H1 (cell line): ENCODE results near the gene GPX5. TPM values are rescaled to one million over a fixed set of nuclear protein-coding genes. Genes with fewer than 3 reads are reported as not detected.
A peak's percentile ranks its signal among the peaks of the same experiment; 100 is the strongest.

ENCODE experiments used
- CTCF ChIA-PET: fragments of 300-600 bp; sonication (Branson Sonifier 250); formaldehyde crosslinking; loops from one replicate; lab custom pipeline; 2021; ENCODE audit not compliant: partially characterized antibody; lab: Charles Lee
- POLR2A ChIA-PET: fragments of 300-600 bp; sonication (Branson Sonifier 250); formaldehyde crosslinking; loops from one replicate; lab custom pipeline; 2021; ENCODE audit warnings: inconsistent platforms; ENCODE audit not compliant: partially characterized antibody; lab: Charles Lee
- DNase-seq, 2 experiments: peaks; one replicate each; pipeline versions ENCODE4 v3.0.0 to v3.0.0-alpha.2; 2010 to 2022; ENCODE audit warnings: low spot score in 2 of 2, low read depth in 1 of 2, mixed read lengths in 1 of 2
- FAIRE-seq: peaks from 2 replicates; lab custom pipeline; 2011; peaks lifted over from hg19 to GRCh38; lab: Jason Lieb, UNC
- H2AFZ ChIP-seq: 2 replicates; pipeline ENCODE4 v1.8.1; 2012; ENCODE audit warnings: low read length, inconsistent platforms
- H2AK5ac ChIP-seq: 2 replicates; pipeline ENCODE4 v1.6.1; 2013; ENCODE audit warnings: low read depth, low read length
- H2BK120ac ChIP-seq: replicated peaks from 2 replicates; pipeline ENCODE3; 2013; ENCODE audit warnings: low read depth, low read length, inconsistent platforms
- H2BK12ac ChIP-seq: 2 replicates; pipeline ENCODE4 v1.6.1; 2013; ENCODE audit warnings: low read depth, low read length
- H2BK15ac ChIP-seq: 2 replicates; pipeline ENCODE4 v1.6.1; 2013; ENCODE audit warnings: low read length
- H2BK20ac ChIP-seq: 2 replicates; pipeline ENCODE4 v1.6.1; 2013; ENCODE audit warnings: low read length
- H2BK5ac ChIP-seq: 2 replicates; pipeline ENCODE4 v1.6.1; 2013; ENCODE audit warnings: low read depth, low read length
- H3K14ac ChIP-seq: 2 replicates; pipeline ENCODE4 v1.6.1; 2013; ENCODE audit warnings: inconsistent platforms; ENCODE audit not compliant: insufficient read length
- H3K18ac ChIP-seq: 2 replicates; pipeline ENCODE4 v1.6.1; 2013; ENCODE audit warnings: low read length; ENCODE audit errors: extremely low read depth
- H3K23ac ChIP-seq: 2 replicates; pipeline ENCODE4 v1.6.1; 2013; ENCODE audit warnings: inconsistent platforms; ENCODE audit not compliant: insufficient read length
- H3K23me2 ChIP-seq: 2 replicates; pipeline ENCODE4 v1.6.1; 2013; ENCODE audit warnings: low read depth, low read length
- H3K27ac ChIP-seq: 2 replicates; pipeline ENCODE4 v1.6.1; 2011; ENCODE audit warnings: low read depth, low read length, inconsistent platforms
- H3K27me3 ChIP-seq, 4 experiments: replicated peaks in 1 of 4; 1 replicate in 1 of 4; 2 replicates in 3 of 4; pipeline versions ENCODE4 v1.6.1 to v1.8.1; 2011 to 2013; ENCODE audit warnings: low read length in 3 of 4, mild to moderate bottlenecking in 3 of 4, inconsistent platforms in 2 of 4, mixed read lengths in 2 of 4, moderate library complexity in 1 of 4; ENCODE audit not compliant: control insufficient read depth in 3 of 4, insufficient read depth in 3 of 4; ENCODE audit errors: extremely low read depth in 1 of 4
- H3K36me3 ChIP-seq, 4 experiments: 2 replicates each; pipeline versions ENCODE4 v1.6.1 to v1.8.1; 2011 to 2013; ENCODE audit warnings: mild to moderate bottlenecking in 4 of 4, low read length in 3 of 4, moderate library complexity in 2 of 4, control low read depth in 1 of 4, inconsistent platforms in 1 of 4; ENCODE audit not compliant: insufficient read depth in 4 of 4, control insufficient read depth in 2 of 4
- H3K4ac ChIP-seq: replicated peaks from 2 replicates; pipeline ENCODE3; 2013; ENCODE audit warnings: low read length, low read depth, mixed read lengths, inconsistent platforms; ENCODE audit not compliant: insufficient read length
- H3K4me1 ChIP-seq, 4 experiments: replicated peaks in 1 of 4; 1 replicate in 1 of 4; 2 replicates in 3 of 4; pipeline versions ENCODE4 v1.6.1 to v1.8.1; 2011 to 2013; ENCODE audit warnings: low read length in 3 of 4, inconsistent platforms in 2 of 4, mixed read lengths in 1 of 4; ENCODE audit not compliant: insufficient read depth in 4 of 4, control insufficient read depth in 3 of 4
- H3K4me2 ChIP-seq, 2 experiments: 2 replicates each; pipeline versions ENCODE4 v1.6.1 to v1.8.1; 2011 to 2013; ENCODE audit warnings: low read depth in 2 of 2, low read length in 2 of 2, control low read depth in 1 of 2, inconsistent platforms in 1 of 2, mild to moderate bottlenecking in 1 of 2; ENCODE audit not compliant: insufficient read depth in 1 of 2
- H3K4me3 ChIP-seq, 4 experiments: fragments of 200-600, 300-600 bp in 1 of 4; sonication (generic), shearing (Covaris generic), sonication (Bioruptor Twin) in 1 of 4; 2 replicates each; pipeline versions ENCODE4 v1.5.1 to v1.8.1; 2011 to 2016; ENCODE audit warnings: low read length in 4 of 4, low read depth in 3 of 4, control low read depth in 2 of 4, inconsistent platforms in 2 of 4, mild to moderate bottlenecking in 2 of 4, mixed read lengths in 1 of 4, moderate library complexity in 1 of 4; ENCODE audit not compliant: insufficient read depth in 2 of 4; ENCODE audit errors: extremely low read depth in 1 of 4
- H3K56ac ChIP-seq: replicated peaks from 2 replicates; pipeline ENCODE3; 2013; ENCODE audit warnings: low read depth, mild to moderate bottlenecking, mixed read lengths, low read length, inconsistent platforms; ENCODE audit not compliant: insufficient read length
- H3K79me1 ChIP-seq: 2 replicates; pipeline ENCODE4 v1.6.1; 2013; ENCODE audit warnings: low read depth, low read length, control low read depth
- H3K79me2 ChIP-seq, 2 experiments: 2 replicates each; pipeline versions ENCODE4 v1.6.1 to v1.8.1; 2012 to 2013; ENCODE audit warnings: low read length in 2 of 2, mild to moderate bottlenecking in 2 of 2, inconsistent platforms in 1 of 2; ENCODE audit not compliant: insufficient read depth in 2 of 2, control insufficient read depth in 1 of 2
- H3K9ac ChIP-seq, 4 experiments: replicated peaks in 1 of 4; 1 replicate in 1 of 4; 2 replicates in 3 of 4; pipeline versions ENCODE4 v1.6.1 to v1.8.1; 2011 to 2013; ENCODE audit warnings: low read depth in 3 of 4, low read length in 3 of 4, control low read depth in 2 of 4, mild to moderate bottlenecking in 2 of 4, moderate library complexity in 2 of 4, inconsistent platforms in 1 of 4; ENCODE audit errors: extremely low read depth in 1 of 4
- H3K9me3 ChIP-seq, 2 experiments: 2 replicates each; pipeline versions ENCODE4 v1.6.1 to v1.8.1; 2012 to 2013; ENCODE audit warnings: mild to moderate bottlenecking in 2 of 2, moderate library complexity in 2 of 2, control low read depth in 1 of 2, inconsistent platforms in 1 of 2, low read depth in 1 of 2, low read length in 1 of 2, mixed read lengths in 1 of 2; ENCODE audit not compliant: insufficient read depth in 2 of 2
- H4K20me1 ChIP-seq, 2 experiments: replicated peaks in 1 of 2; 2 replicates each; pipeline versions ENCODE3 to v1.8.1; 2011 to 2013; ENCODE audit warnings: inconsistent platforms in 2 of 2, low read length in 2 of 2, mild to moderate bottlenecking in 1 of 2; ENCODE audit not compliant: insufficient read depth in 2 of 2, control insufficient read depth in 1 of 2
- H4K5ac ChIP-seq: 2 replicates; pipeline ENCODE4 v1.6.1; 2013; ENCODE audit warnings: low read length, low read depth, mixed read lengths, inconsistent platforms; ENCODE audit not compliant: insufficient read length
- H4K8ac ChIP-seq: 2 replicates; pipeline ENCODE4 v1.8.0; 2013; ENCODE audit warnings: mild to moderate bottlenecking, moderate library complexity, low read length, inconsistent platforms; ENCODE audit not compliant: insufficient read depth; ENCODE audit errors: extremely low read depth
- H4K91ac ChIP-seq: replicated peaks from 2 replicates; pipeline ENCODE3; 2013; ENCODE audit warnings: low read length, mixed read lengths, inconsistent platforms; ENCODE audit not compliant: insufficient read length
- CREB1 ChIP-seq: IDR thresholded peaks from 2 replicates; pipeline ENCODE4 v1.6.1; 2012; ENCODE audit warnings: inconsistent platforms
- CTCF ChIP-seq, 3 experiments: IDR thresholded peaks; 1 replicate in 2 of 3; 2 replicates in 1 of 3; pipeline versions ENCODE4 v1.5.1 to v1.6.1; 2011; ENCODE audit warnings: low read length in 3 of 3, mild to moderate bottlenecking in 3 of 3, inconsistent platforms in 2 of 3, low read depth in 1 of 3, moderate library complexity in 1 of 3; ENCODE audit not compliant: insufficient read depth in 1 of 3; ENCODE audit errors: control extremely low read depth in 1 of 3
- JUN ChIP-seq: IDR thresholded peaks from 2 replicates; pipeline ENCODE4 v1.6.1; 2011; ENCODE audit warnings: low read depth, mild to moderate bottlenecking, improper control_type of control experiment, low read length
- WGBS, 2 experiments: shearing (Covaris generic) in 1 of 2; methylation state at CpG; one replicate each; pipeline versions ENCODE4 v1.1.6 to v1.1.7; 2013 to 2015; ENCODE audit warnings: low lambda C conversion rate in 2 of 2, mixed read lengths in 2 of 2, inconsistent platforms in 1 of 2, low coverage in 1 of 2, missing lambda C conversion rate in 1 of 2; ENCODE audit not compliant: insufficient replicate concordance in 2 of 2, insufficient coverage in 1 of 2, insufficient read length in 1 of 2; ENCODE audit errors: extremely low coverage in 1 of 2, missing lambda C conversion rate in 1 of 2; 5-methylcytosine and 5-hydroxymethylcytosine counted together
- polyA plus RNA-seq, 7 experiments: library from polyadenylated mRNA; depleted of rRNA in 3 of 7; stranded (reverse) in 5 of 7; unstranded in 2 of 7; fragments of >200 nt in 5 of 7; fragments of 200-250 nt in 2 of 7; gene quantifications; 1 replicate in 5 of 7; 2 replicates in 1 of 7; 4 replicates in 1 of 7; pipeline versions ENCODE4 v1.2.1 to v1.2.3, GENCODE V29; 2011 to 2013; ENCODE audit warnings: missing spikeins in 2 of 7, mixed read lengths in 2 of 7
- total RNA-seq: library from RNA; stranded (reverse); fragmentation: NEBNext Ultra II Directional; extraction: Animal tissue kit (Norgen Biotek cat#: 25700); gene quantifications from 2 replicates; pipeline ENCODE4 v1.2.1, GENCODE V29; 2021

The GPX5 gene
- total and polyA plus RNA-seq, 2 of the 8 experiments (the other 6 are each of a cell fraction or from before 2014, with no cell fraction given) = 0.08 TPM; not detected in 1

GRCh38 chr6:28523241-28523622 lies 2.4 kb upstream of the GPX5 start:
- no peak overlapping the region for H2BK120ac ChIP-seq
- ChIA-PET POLR2A (no interaction called here), CTCF (interaction anchor here (0.6 to 2.6 kb wide), 5 partner anchors 8 to 849 kb away, joined by 3 to 10 read pairs (median 4); partner anchors contain the start of gene GPX6)
- no peak overlapping the region for H2BK20ac ChIP-seq
- no peak overlapping the region for H3K4me3 ChIP-seq
- no peaks in the 10 kb centered on the region for H3K79me1 ChIP-seq
- H2BK15ac ChIP-seq = no peak overlapping the region
- no peak overlapping the region for H3K14ac ChIP-seq
- no peaks in the 10 kb centered on the region for H3K36me3 ChIP-seq
- H3K9ac ChIP-seq = no peak overlapping the region
- H3K27me3 ChIP-seq = peaks cover 0 to 1% (median 0%) of the 10 kb centered on the region in 4 experiments; a peak in 1 of 7 replicates
- H3K18ac ChIP-seq = no peak overlapping the region
- H4K20me1 ChIP-seq = no peaks in the 10 kb centered on the region
- H3K9me3 ChIP-seq = no peaks in the 10 kb centered on the region
- no peak overlapping the region for H4K91ac ChIP-seq
- no peak overlapping the region for H3K4ac ChIP-seq
- no peak for FAIRE-seq
- TF ChIP-seq JUN (no peak), CREB1 (no peak), CTCF (IDR thresholded peaks at IDR 0.05; ENCODE audit: control extremely low read depth in 1 of 3, insufficient read depth in 1 of 3, low read depth in 1 of 3, low read length in 3 of 3) (0 out of 4 replicates have a peak, but pooled peaks of 1 of the 3 experiments have one; percentile 5)
- no peak overlapping the region for H3K56ac ChIP-seq
- H3K23ac ChIP-seq = no peak overlapping the region
- no peak overlapping the region for H4K5ac ChIP-seq
- H2AFZ ChIP-seq = peak overlapping the region; percentile 72; the same call in 1 of the 2 replicates
- H2AK5ac ChIP-seq = no peak overlapping the region
- H4K8ac ChIP-seq = no peak overlapping the region
- no peak overlapping the region for H2BK5ac ChIP-seq
- no peak overlapping the region for H3K4me2 ChIP-seq
- DNase-seq = no peak
- no peak overlapping the region for H3K27ac ChIP-seq
- no peaks in the 10 kb centered on the region for H3K79me2 ChIP-seq
- no peaks in the 10 kb centered on the region; the same call in 1 of the 2 replicates for H3K23me2 ChIP-seq
- H2BK12ac ChIP-seq = no peak overlapping the region
- 61% methylated on average over 3 of the region's 3 CpGs; no CpG with 5 or more reads in 1 of the 2 experiments for WGBS, 2 experiments
- no peaks in the 10 kb centered on the region; a peak in 1 of 7 replicates for H3K4me1 ChIP-seq
